A549 (cell line): Measurements from ENCODE around the gene ITLN1.

Experiments used
- BCL3 ChIP-seq: fragments of >200 bp; sonication (Bioruptor Twin); formaldehyde crosslinking; IDR thresholded peaks from 3 replicates; pipeline ENCODE4 v1.6.1; 2016
- BHLHE40 ChIP-seq: IDR thresholded peaks from 2 replicates; pipeline ENCODE4 v1.6.1; 2012; ENCODE audit warnings: low read depth, low read length, inconsistent platforms
- CBX2 ChIP-seq: fragments of 200-600 bp; sonication (generic); IDR thresholded peaks from 2 replicates; pipeline ENCODE4 v1.6.1; 2016; ENCODE audit warnings: low read depth, mild to moderate bottlenecking, borderline replicate concordance
- CTCF ChIP-seq: fragments of >200 bp; sonication (Bioruptor Twin); formaldehyde crosslinking; IDR thresholded peaks from 3 replicates; pipeline ENCODE4 v1.5.1; 2016
- HOXB5 ChIP-seq: fragments of 250-450 bp; sonication (Bioruptor Pico); IDR thresholded peaks from 2 replicates; pipeline ENCODE4 v1.5.0; 2020; ENCODE audit warnings: mild to moderate bottlenecking, moderate library complexity
- MAX ChIP-seq: IDR thresholded peaks from 2 replicates; pipeline ENCODE4 v1.6.1; 2012
- NR3C1 ChIP-seq: fragments of >200 bp; sonication (Bioruptor Twin); formaldehyde crosslinking; IDR thresholded peaks from 3 replicates; pipeline ENCODE4 v1.6.1; 2017
- PBX3 ChIP-seq: IDR thresholded peaks from 2 replicates; pipeline ENCODE4 v1.6.1; 2012
- POLR2A ChIP-seq: IDR thresholded peaks from 2 replicates; pipeline ENCODE4 v1.6.1; 2012; ENCODE audit warnings: mild to moderate bottlenecking, low read length
- TF ChIP-seq, protein P1 (sequence below): fragments of 450-650 bp; IDR thresholded peaks from 2 replicates; pipeline ENCODE4 v1.6.1; 2014; ENCODE audit warnings: antibody characterized with exemption

DNA sequence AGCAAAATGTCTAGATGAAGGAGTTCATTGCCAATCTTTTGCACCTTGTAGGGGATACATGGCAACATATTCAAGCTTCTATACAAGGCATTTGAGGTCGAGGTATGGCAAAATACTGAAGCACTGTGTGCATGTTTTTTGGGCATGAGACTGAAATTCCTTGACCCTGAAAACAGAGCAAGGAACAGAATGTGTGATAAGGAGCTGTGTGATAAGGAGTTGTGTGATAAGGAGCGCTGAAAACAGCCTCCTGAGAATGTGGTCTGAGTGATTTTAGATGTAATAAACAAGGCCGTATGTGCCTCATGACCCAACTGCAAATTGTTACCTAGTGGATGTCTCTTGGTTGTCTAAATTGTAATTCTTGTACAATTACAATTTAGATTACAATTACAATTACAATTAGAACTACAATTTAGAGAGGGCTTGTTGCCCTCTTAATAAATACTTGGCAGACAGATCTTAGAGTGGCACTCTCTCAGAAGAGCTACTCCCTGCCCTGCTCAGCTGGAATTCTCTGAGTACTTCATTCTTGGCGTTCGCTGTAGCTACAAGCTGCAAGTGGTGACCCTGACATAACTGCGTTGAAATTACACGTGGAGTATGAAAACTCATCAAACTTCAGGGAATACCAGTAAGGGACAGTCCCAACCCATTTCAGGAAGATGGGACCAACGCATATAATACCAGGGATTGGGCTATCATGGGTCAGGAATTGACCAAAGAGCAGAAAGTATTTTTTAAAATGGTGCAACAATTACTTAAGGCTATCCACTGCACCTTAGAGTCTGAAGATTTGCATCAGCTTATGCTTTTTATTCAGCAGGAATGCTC is 20.0 kb upstream of the ITLN1 start:
- TF ChIP-seq CTCF: no peak
- no peak for TF ChIP-seq BCL3
- TF ChIP-seq BHLHE40: no peak
- no peak for TF ChIP-seq PBX3
- TF ChIP-seq CBX2: no peak
- TF ChIP-seq HOXB5 (CRISPR knock-in tag): no peak
- no peak for TF ChIP-seq POLR2A
- no peak for TF ChIP-seq NR3C1
- TF ChIP-seq, protein P1, sequence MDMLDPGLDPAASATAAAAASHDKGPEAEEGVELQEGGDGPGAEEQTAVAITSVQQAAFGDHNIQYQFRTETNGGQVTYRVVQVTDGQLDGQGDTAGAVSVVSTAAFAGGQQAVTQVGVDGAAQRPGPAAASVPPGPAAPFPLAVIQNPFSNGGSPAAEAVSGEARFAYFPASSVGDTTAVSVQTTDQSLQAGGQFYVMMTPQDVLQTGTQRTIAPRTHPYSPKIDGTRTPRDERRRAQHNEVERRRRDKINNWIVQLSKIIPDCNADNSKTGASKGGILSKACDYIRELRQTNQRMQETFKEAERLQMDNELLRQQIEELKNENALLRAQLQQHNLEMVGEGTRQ: no peak
- no peak for TF ChIP-seq MAX
